ENCODE results near the gene HLF. TPM values are rescaled to one million over a fixed set of nuclear protein-coding genes. Genes with fewer than 3 reads are reported as not detected.
A peak's percentile ranks its signal among the peaks of the same experiment; 100 is the strongest.

HLF gene
- total and polyA plus RNA-seq, 4 donors: 2.0 to 12.4 (median 8.8) TPM

DNA sequence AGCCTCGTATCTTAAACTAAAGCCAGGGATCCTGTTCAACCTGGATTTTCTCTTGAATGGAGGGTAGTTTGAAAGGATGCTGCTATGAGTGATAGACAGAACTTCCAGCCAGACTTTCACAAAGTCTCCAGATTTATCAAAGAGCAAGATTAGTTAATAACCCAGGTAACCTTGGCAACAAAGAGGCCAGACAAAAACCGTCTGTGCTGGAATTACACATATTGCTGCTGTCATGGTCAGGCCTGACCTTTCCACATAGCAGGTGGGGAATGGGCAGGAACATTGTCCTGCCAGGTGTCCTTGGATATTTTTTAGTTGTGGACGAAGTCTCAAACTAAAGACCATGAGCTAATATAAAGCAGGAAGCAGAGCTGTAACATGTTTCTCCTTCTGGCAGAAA lies 52.5 kb downstream of the HLF start:
- intact Hi-C loops (cut with DNase I): no loop called here
- Histone ChIP-seq H3K9me3 (ENCODE audit: control insufficient read depth, low read length) (no peaks in the 10 kb centered on the region), H3K4me1 (ENCODE audit: control insufficient read depth in 1 of 2, insufficient read depth in 2 of 2, low read length in 2 of 2) (no peaks in the 10 kb centered on the region), H3K27ac (ENCODE audit: low read depth in 1 of 2, low read length in 2 of 2) (no peak overlapping the region), H3K4me3 (ENCODE audit: low read length in 2 of 2) (no peak overlapping the region), H3K36me3 (ENCODE audit: control insufficient read depth in 1 of 2, insufficient read depth in 2 of 2, low read length in 1 of 2) (peaks cover 0 to 4% of the 10 kb centered on the region in 2 donors), H3K27me3 (ENCODE audit: control insufficient read depth in 1 of 2, insufficient read depth in 2 of 2, low read length in 1 of 2) (no peaks in the 10 kb centered on the region)
- 94 to 95% methylated on average over 3 of the region's 3 CpGs for WGBS, 2 donors
- ATAC-seq (ENCODE audit: low FRiP score) (no peak), DNase-seq (no peak)

GRCh38 chr17:55318081-55318480 lies 53.3 kb downstream of the HLF start:
- Histone ChIP-seq H3K27me3 (ENCODE audit: control insufficient read depth in 1 of 2, insufficient read depth in 2 of 2, low read length in 1 of 2) (no peaks in the 10 kb centered on the region), H3K4me1 (ENCODE audit: control insufficient read depth in 1 of 2, insufficient read depth in 2 of 2, low read length in 2 of 2) (no peaks in the 10 kb centered on the region), H3K36me3 (ENCODE audit: control insufficient read depth in 1 of 2, insufficient read depth in 2 of 2, low read length in 1 of 2) (peaks cover 0 to 4% of the 10 kb centered on the region in 2 donors), H3K27ac (ENCODE audit: low read depth in 1 of 2, low read length in 2 of 2) (no peak overlapping the region), H3K4me3 (ENCODE audit: low read length in 2 of 2) (no peak overlapping the region), H3K9me3 (ENCODE audit: control insufficient read depth, low read length) (no peaks in the 10 kb centered on the region)
- ATAC-seq (ENCODE audit: low FRiP score): no peak
- DNase-seq: no peak
- intact Hi-C loops (cut with DNase I): no loop called here
- WGBS, 2 donors: 96 to 98% methylated on average over 8 of the region's 8 CpGs

DNA sequence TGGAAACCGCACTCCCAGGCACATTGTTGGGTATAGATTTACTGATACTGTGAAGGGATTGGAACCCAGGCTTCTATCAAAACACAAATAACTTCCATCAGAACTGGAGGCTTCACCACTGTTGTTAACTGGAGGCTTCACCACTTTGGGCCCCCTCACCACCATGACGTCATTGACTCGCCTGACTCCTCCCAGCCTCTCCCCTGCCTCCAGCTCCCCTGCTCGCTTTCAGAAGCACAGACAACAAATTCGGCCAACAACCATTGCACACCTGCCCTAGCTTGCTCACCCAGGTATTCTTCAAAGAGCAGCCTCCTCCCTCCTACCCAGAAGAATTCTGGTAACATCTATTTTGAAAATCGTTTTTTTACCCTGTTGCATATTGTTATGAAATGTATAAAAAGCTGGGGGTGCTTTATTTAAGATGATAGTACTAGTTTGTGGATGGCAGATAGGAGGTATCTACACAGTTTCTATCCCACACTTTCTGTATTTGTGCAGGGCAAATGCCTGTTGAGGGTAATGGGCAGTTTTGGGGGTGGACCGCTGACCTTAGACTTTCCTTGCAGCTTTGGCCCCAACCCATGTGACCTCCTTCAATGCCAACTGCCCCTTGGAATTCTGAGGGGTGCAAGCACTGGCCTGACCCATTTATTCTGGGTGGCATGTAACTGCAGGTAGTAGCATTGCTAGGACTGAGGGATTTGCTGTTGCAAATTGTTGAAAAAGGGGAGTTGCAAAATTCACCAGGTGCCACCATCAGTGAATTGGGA lies 54.1 kb downstream of the HLF start:
- Histone ChIP-seq H3K4me3 (ENCODE audit: low read length in 2 of 2) (no peak overlapping the region), H3K27ac (ENCODE audit: low read depth in 1 of 2, low read length in 2 of 2) (no peak overlapping the region), H3K27me3 (ENCODE audit: control insufficient read depth in 1 of 2, insufficient read depth in 2 of 2, low read length in 1 of 2) (no peaks in the 10 kb centered on the region), H3K4me1 (ENCODE audit: control insufficient read depth in 1 of 2, insufficient read depth in 2 of 2, low read length in 2 of 2) (no peaks in the 10 kb centered on the region), H3K9me3 (ENCODE audit: control insufficient read depth, low read length) (no peaks in the 10 kb centered on the region), H3K36me3 (ENCODE audit: control insufficient read depth in 1 of 2, insufficient read depth in 2 of 2, low read length in 1 of 2) (peaks cover 0 to 4% of the 10 kb centered on the region in 2 donors)
- 90 to 93% methylated on average over 7 of the region's 7 CpGs for WGBS, 2 donors
- no peak for ATAC-seq (ENCODE audit: low FRiP score)
- intact Hi-C loops (cut with DNase I): no loop called here
- no peak for DNase-seq

- no peak for ATAC-seq (ENCODE audit: low FRiP score)
- Histone ChIP-seq H3K27me3 (ENCODE audit: control insufficient read depth in 1 of 2, insufficient read depth in 2 of 2, low read length in 1 of 2) (no peaks in the 10 kb centered on the region), H3K36me3 (ENCODE audit: control insufficient read depth in 1 of 2, insufficient read depth in 2 of 2, low read length in 1 of 2) (no peaks in the 10 kb centered on the region), H3K27ac (ENCODE audit: low read depth in 1 of 2, low read length in 2 of 2) (peak overlapping the region in 1 of 2 donors; percentile 0), H3K9me3 (ENCODE audit: control insufficient read depth, low read length) (no peaks in the 10 kb centered on the region), H3K4me3 (ENCODE audit: low read length in 2 of 2) (no peak overlapping the region), H3K4me1 (ENCODE audit: control insufficient read depth in 1 of 2, insufficient read depth in 2 of 2, low read length in 2 of 2) (no peaks in the 10 kb centered on the region)
- DNase-seq: no peak
- intact Hi-C loops (cut with DNase I): no loop called here
- WGBS, 2 donors: 25 to 26% methylated on average over 5 of the region's 5 CpGs
Observed at GRCh38 chr17:55319933-55320593, 55.3 kb downstream of the HLF start.

GRCh38 chr17:55320594-55321426 lies 56.0 kb downstream of the HLF start:
- ATAC-seq (ENCODE audit: low FRiP score) (peak; percentile 65), DNase-seq (peak in 1 of 2 donors; percentile 62)
- no peak overlapping the region for H3K4me3 ChIP-seq (ENCODE audit: low read length in 2 of 2)
- H3K36me3 ChIP-seq (ENCODE audit: control insufficient read depth in 1 of 2, insufficient read depth in 2 of 2, low read length in 1 of 2): no peaks in the 10 kb centered on the region
- WGBS, 2 donors: 34 to 40% methylated on average over 23 of the region's 23 CpGs
- peak overlapping the region in 1 of 2 donors; percentile 0 for H3K27ac ChIP-seq (ENCODE audit: low read depth in 1 of 2, low read length in 2 of 2)
- no peaks in the 10 kb centered on the region for H3K4me1 ChIP-seq (ENCODE audit: control insufficient read depth in 1 of 2, insufficient read depth in 2 of 2, low read length in 2 of 2)
- H3K27me3 ChIP-seq (ENCODE audit: control insufficient read depth in 1 of 2, insufficient read depth in 2 of 2, low read length in 1 of 2): no peaks in the 10 kb centered on the region
- intact Hi-C loops (cut with DNase I): no loop called here
- H3K9me3 ChIP-seq (ENCODE audit: control insufficient read depth, low read length): no peaks in the 10 kb centered on the region

- ATAC-seq (ENCODE audit: low FRiP score): no peak
- intact Hi-C loops (cut with DNase I): no loop called here
- H3K4me3 ChIP-seq (ENCODE audit: low read length in 2 of 2): no peak overlapping the region
- no peaks in the 10 kb centered on the region for H3K36me3 ChIP-seq (ENCODE audit: control insufficient read depth in 1 of 2, insufficient read depth in 2 of 2, low read length in 1 of 2)
- no peak for DNase-seq
- no peaks in the 10 kb centered on the region for H3K4me1 ChIP-seq (ENCODE audit: control insufficient read depth in 1 of 2, insufficient read depth in 2 of 2, low read length in 2 of 2)
- H3K9me3 ChIP-seq (ENCODE audit: control insufficient read depth, low read length): no peaks in the 10 kb centered on the region
- no peaks in the 10 kb centered on the region for H3K27me3 ChIP-seq (ENCODE audit: control insufficient read depth in 1 of 2, insufficient read depth in 2 of 2, low read length in 1 of 2)
- 78 to 84% methylated on average over 6 of the region's 6 CpGs for WGBS, 2 donors
- H3K27ac ChIP-seq (ENCODE audit: low read depth in 1 of 2, low read length in 2 of 2): no peak overlapping the region
Observed at GRCh38 chr17:55321427-55322060, 56.8 kb downstream of the HLF start.

- Histone ChIP-seq H3K27me3 (ENCODE audit: control insufficient read depth in 1 of 2, insufficient read depth in 2 of 2, low read length in 1 of 2) (no peaks in the 10 kb centered on the region), H3K4me3 (ENCODE audit: low read length in 2 of 2) (no peak overlapping the region), H3K4me1 (ENCODE audit: control insufficient read depth in 1 of 2, insufficient read depth in 2 of 2, low read length in 2 of 2) (no peaks in the 10 kb centered on the region), H3K27ac (ENCODE audit: low read depth in 1 of 2, low read length in 2 of 2) (no peak overlapping the region), H3K36me3 (ENCODE audit: control insufficient read depth in 1 of 2, insufficient read depth in 2 of 2, low read length in 1 of 2) (no peaks in the 10 kb centered on the region), H3K9me3 (ENCODE audit: control insufficient read depth, low read length) (no peaks in the 10 kb centered on the region)
- intact Hi-C loops (cut with DNase I): no loop called here
- no peak for DNase-seq
- no peak for ATAC-seq (ENCODE audit: low FRiP score)
- 97 to 98% methylated on average over 11 of the region's 11 CpGs for whole genome bisulfite sequencing, 2 donors
Observed at GRCh38 chr17:55322453-55322985, 57.8 kb downstream of the HLF start.

- no peak overlapping the region for H3K27ac ChIP-seq (ENCODE audit: low read depth in 1 of 2, low read length in 2 of 2)
- DNase-seq (no peak), ATAC-seq (ENCODE audit: low FRiP score) (no peak)
- no peaks in the 10 kb centered on the region for H3K9me3 ChIP-seq (ENCODE audit: control insufficient read depth, low read length)
- WGBS, 2 donors: 97 to 98% methylated on average over 7 of the region's 7 CpGs
- no peaks in the 10 kb centered on the region for H3K27me3 ChIP-seq (ENCODE audit: control insufficient read depth in 1 of 2, insufficient read depth in 2 of 2, low read length in 1 of 2)
- no peak overlapping the region for H3K4me3 ChIP-seq (ENCODE audit: low read length in 2 of 2)
- H3K4me1 ChIP-seq (ENCODE audit: control insufficient read depth in 1 of 2, insufficient read depth in 2 of 2, low read length in 2 of 2): no peaks in the 10 kb centered on the region
- H3K36me3 ChIP-seq (ENCODE audit: control insufficient read depth in 1 of 2, insufficient read depth in 2 of 2, low read length in 1 of 2): no peaks in the 10 kb centered on the region
- intact Hi-C loops (cut with DNase I): no loop called here
Observed at GRCh38 chr17:55323518-55324295, 58.9 kb downstream of the HLF start.

All from aorta (tissue), 5 donors.